ELR (cell line): Measurements from ENCODE around the gene NID1.
"Not testable (repeated sequence)": the region's sequence is repeated elsewhere in the genome, so short reads cannot be mapped to it uniquely, and the experiment has no call there.

Experiments used
- DNase-seq: peaks from one replicate; pipeline ENCODE4 v3.0.0-alpha.2; 2015; ENCODE audit warnings: low read depth

NID1 gene

GRCh38 chr1:235999259-235999925 is 65.5 kb downstream of the NID1 start:
- peak; percentile 99 for DNase-seq

DNA sequence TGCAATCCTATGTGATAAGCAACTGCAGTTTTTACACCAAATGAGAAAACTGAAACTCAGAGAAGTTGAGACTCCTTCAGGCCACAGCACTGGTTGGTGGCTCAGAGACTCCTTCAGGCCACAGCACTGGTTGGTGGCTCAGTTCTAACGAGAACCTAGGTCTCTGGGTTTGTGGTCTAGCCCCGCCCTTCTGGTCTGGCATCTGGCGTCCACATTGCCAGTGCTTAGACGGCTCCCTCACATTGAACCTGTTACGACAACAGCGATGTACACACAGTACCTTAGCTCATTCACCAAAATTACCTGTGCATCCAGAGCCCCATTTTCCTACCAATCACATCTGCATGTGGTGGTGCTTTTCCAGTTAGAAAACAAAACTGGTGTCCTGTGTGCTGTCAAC is 66.1 kb downstream of the NID1 start:
- peak; percentile 39 for DNase-seq

DNA sequence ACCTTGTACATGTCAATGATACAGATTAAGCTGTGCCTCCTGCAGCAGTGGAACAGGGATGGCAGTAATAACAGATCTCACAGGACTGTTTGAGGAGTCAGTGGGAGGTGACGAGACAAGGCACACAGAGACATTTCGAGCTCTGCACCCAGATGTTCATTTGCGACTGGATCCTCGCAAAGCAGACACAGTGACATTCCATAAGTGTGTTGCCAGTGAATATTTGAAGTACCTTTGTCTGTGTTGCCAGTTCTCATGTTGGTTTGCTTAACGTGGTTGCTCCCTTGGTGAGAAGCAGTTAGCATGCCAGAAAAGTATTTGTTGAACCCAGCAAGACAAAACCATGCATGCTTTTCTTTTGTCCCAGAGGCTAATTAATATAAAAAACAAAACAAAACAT is 67.0 kb downstream of the NID1 start:
- DNase-seq: no peak

- DNase-seq: no peak
These were observed 67.8 kb downstream of the NID1 start for GRCh38 chr1:235997049-235997448.

DNA sequence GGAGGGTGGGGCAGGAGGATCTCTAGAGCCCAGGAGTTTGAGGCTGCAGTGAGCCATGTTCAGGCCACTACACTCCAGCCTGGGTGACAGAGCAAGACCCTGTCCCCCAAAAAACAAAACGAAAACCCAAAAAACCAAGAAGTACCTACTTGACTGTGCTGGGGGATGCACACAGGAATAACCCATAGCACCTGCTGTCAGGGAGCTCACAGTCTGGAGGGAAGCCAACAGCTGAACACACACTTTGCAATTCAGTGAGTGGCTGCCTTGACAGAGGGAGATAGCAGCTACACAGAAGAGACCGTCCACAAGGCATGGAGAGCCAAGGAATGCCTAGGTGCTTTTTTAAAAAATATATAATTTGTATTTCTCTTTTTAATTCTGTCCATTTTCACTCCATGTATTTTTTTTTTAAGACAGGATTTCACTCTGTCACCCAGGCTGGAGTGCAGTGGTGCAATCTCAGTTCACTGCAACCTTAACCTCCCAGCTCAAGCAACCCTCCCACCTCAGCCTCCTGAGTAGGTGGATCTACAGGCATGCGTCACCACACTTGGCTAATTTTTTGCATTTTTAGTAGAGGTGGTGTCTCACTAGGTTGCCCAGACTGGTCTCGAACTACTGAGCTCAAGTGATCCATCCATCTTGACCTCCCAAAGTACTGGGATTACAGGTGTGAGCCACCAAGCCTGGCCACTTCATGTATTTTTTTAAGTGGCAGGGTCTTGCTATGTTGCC is 68.7 kb downstream of the NID1 start:
- no peak for DNase-seq

DNA sequence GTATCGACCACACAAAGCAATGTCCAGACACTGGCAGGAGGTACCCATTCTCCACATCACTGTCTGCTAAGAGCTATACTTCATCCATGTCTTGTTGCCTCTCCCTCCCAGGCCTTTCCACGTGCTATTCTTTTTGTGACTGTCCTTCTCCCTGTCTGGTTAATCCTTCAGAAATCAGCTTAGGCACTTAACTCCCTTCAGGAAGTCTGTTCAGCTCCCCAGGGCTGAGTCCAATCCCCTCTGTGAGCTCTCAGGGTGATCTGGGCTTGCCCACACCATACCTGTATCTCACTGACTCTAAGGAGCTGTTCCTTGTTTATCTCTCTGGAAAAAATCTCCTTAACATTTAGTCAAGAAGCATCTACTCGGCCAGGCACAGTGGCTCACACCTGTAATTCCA is 69.4 kb downstream of the NID1 start:
- no peak for DNase-seq

- DNase-seq: no peak
These were observed 71.2 kb downstream of the NID1 start for GRCh38 chr1:235993652-235994051.

DNA sequence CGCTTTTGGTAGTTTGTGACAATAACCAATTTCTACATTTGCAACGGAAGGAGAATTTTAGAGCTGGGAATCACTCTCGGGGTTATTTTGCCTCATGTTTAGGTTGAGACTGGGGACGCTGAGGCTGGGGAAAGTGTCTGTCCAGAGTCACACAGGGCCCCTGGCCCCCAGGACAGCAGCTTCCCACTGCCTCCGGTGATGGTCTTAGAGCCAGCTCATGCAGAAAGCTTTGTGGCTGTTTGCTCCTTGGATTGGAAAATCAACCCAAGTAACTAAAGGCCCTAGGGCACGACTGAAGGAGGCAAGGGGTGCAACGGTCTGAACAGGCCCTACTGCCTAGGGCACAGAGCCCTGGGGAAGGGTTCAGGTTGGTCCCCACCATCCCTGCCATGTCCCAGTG is 72.0 kb downstream of the NID1 start:
- DNase-seq: no peak

GRCh38 chr1:235992346-235992745 is 72.5 kb downstream of the NID1 start:
- no peak for DNase-seq

GRCh38 chr1:235990330-235990795 is 74.5 kb downstream of the NID1 start:
- no peak for DNase-seq

DNA sequence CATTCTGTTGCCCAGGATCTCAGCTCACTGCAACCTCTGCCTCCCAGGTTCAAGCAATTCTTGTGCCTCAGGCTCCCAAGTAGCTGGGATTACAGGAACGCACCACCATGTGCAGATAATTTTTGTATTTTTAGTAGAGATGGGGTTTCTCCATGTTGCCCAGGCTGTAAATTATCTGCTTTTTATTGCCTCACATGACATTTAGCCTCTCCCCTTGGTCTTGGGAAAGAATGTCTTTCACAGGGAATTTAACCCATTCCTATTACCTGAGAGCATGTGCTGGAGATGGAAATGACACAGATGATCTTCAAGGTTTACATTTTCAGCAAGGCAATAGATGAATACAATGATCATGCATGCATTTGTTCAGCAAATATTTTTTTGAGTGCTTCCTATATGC is 75.8 kb downstream of the NID1 start:
- no peak for DNase-seq

- DNase-seq: no peak
These were observed 78.0 kb downstream of the NID1 start for GRCh38 chr1:235986869-235987268.

GRCh38 chr1:235984041-235984825 is 80.7 kb downstream of the NID1 start:
- peak; percentile 75 for DNase-seq

DNA sequence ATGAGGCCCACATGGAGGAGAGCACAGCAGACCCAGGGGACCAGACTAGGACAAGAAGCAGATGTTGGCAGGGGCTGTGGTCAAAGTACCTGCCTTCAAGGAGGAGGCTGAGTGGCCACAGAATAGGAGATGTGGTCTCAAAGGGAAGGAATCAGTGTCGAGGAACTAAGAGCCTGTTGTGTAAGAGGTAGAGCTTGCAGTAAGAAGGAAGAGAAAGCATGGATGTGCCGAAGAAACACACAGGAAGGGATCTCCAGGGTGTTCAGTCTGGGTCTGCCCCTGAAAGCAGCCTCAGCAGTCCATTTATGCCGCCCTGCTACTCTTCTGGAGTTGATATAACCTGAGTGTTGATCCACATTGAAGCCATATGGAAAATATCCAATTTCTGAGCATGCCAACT is 83.9 kb downstream of the NID1 start:
- no peak for DNase-seq

- no peak for DNase-seq
These were observed 85.1 kb downstream of the NID1 start for GRCh38 chr1:235979716-235980333.

- DNase-seq: no peak
These were observed 85.7 kb downstream of the NID1 start for GRCh38 chr1:235979176-235979575.

GRCh38 chr1:235976490-235976889 is 88.4 kb downstream of the NID1 start:
- no peak for DNase-seq

GRCh38 chr1:235974616-235975015 is 90.3 kb downstream of the NID1 start:
- no peak for DNase-seq

DNA sequence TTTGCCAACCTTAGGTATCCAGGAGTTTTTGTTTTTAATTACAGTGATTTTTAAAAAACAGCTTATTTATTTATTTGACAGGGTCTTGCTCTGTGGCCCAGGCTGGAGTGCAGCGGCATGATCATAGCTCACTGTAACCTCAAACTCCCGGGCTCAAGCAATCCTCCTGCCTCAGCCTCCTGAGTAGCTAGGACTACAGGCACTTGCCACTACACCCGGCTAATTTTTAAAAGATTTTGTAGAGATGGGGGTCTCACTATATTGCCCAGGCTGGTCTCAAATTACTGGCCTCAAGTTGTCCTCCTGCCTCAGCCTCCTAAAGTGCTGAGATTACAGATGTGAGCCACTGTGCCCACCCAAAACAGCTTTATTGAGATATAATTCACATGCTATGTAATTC is 92.2 kb downstream of the NID1 start:
- not testable (repeated sequence) for DNase-seq

- peak; percentile 77 for DNase-seq
These were observed 92.6 kb downstream of the NID1 start for GRCh38 chr1:235972311-235972689.

- peak; percentile 94 for DNase-seq
These were observed 93.1 kb downstream of the NID1 start for GRCh38 chr1:235971571-235972310.

GRCh38 chr1:235971020-235971419 is 93.9 kb downstream of the NID1 start:
- DNase-seq: no peak
